ENCODE results near the gene PCSK2. TPM values are rescaled to one million over a fixed set of nuclear protein-coding genes. Genes with fewer than 3 reads are reported as not detected.

PCSK2 gene
- total RNA-seq, 1 donor from 2014 or later, result 28.7 TPM

DNA sequence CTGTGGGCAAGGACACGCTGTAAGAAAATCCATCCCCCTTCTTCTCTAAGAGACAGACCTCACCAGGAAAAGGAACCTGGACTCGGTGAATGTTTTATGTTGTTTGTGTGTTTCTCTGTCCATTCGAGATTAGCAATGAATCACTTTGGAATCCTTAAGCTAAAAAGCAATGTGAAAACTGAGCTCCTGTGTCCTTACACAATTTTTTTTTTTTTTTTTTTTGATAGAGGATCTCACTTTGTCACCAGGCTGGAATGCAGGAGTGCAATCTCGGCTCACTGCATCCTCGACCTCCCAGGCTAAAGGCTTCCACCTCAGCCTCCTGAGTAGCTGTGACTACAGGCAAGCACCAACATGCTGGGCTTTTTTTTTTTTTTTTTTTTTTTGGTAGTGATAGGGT, 272.2 kb downstream of the PCSK2 start:
- Mint-ChIP-seq H3K4me3 (ENCODE audit: unreplicated experiment) (no peak overlapping the region), H3K9me3 (ENCODE audit: unreplicated experiment) (peaks cover 2% of the 10 kb centered on the region), H3K36me3 (ENCODE audit: unreplicated experiment) (peaks cover 5% of the 10 kb centered on the region), H3K27me3 (ENCODE audit: unreplicated experiment) (peaks cover 2% of the 10 kb centered on the region), H3K27ac (ENCODE audit: unreplicated experiment) (no peak overlapping the region), H3K4me1 (ENCODE audit: low read depth, unreplicated experiment) (peaks cover 2% of the 10 kb centered on the region)
- DNase-seq, result no peak
- TF ChIP-seq CTCF (IDR thresholded peaks at IDR 0.05; ENCODE audit: partially characterized antibody, unreplicated experiment), result no peak

DNA sequence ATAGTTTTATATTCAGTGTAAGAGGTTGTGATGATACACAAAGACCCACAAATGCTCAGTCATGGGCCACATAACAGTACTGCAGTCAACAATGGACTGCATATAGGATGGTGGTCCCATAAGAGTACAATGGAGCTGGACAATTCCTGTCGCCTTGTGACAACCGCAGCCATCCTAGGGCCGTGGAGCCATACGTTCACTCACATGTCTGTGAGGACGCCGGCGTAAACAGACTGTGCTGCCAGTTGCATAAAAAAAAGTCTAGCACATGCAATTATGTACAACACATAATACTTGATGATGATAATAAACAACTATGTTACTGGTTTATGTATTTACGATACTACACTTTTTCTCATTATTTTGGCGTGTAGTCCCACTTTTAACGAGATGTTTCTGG, 273.4 kb downstream of the PCSK2 start:
- Mint-ChIP-seq H3K4me1 (ENCODE audit: low read depth, unreplicated experiment) (peaks cover 2% of the 10 kb centered on the region), H3K36me3 (ENCODE audit: unreplicated experiment) (no peaks in the 10 kb centered on the region), H3K27ac (ENCODE audit: unreplicated experiment) (no peak overlapping the region), H3K4me3 (ENCODE audit: unreplicated experiment) (no peak overlapping the region), H3K27me3 (ENCODE audit: unreplicated experiment) (peaks cover 2% of the 10 kb centered on the region), H3K9me3 (ENCODE audit: unreplicated experiment) (peaks cover 2% of the 10 kb centered on the region)
- no peak for DNase-seq
- no peak for TF ChIP-seq CTCF (IDR thresholded peaks at IDR 0.05; ENCODE audit: partially characterized antibody, unreplicated experiment)

DNA sequence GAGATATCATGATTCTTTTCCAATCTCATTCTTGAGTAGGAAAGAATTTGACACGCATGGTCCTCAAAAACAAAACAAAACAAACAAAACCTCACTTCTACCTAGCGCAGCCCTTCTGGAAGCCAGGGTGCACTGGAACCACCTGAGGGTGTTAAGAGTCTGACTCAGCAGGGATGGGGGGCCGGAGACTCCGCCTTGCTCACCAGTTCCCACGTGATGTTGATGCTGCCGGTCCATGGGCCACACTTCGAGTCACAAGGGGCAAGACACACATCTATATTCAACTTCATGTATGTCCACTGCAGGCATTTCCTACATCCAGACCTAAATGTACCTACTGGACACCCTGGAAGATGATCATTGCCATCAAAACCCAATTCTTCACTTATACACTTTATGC, 274.0 kb downstream of the PCSK2 start:
- Mint-ChIP-seq H3K27ac (ENCODE audit: unreplicated experiment) (no peak overlapping the region), H3K4me3 (ENCODE audit: unreplicated experiment) (no peak overlapping the region), H3K4me1 (ENCODE audit: low read depth, unreplicated experiment) (peaks cover 2% of the 10 kb centered on the region), H3K27me3 (ENCODE audit: unreplicated experiment) (peaks cover 4% of the 10 kb centered on the region), H3K9me3 (ENCODE audit: unreplicated experiment) (peaks cover 2% of the 10 kb centered on the region), H3K36me3 (ENCODE audit: unreplicated experiment) (no peaks in the 10 kb centered on the region)
- DNase-seq, result no peak
- TF ChIP-seq CTCF (IDR thresholded peaks at IDR 0.05; ENCODE audit: partially characterized antibody, unreplicated experiment), result no peak

DNA sequence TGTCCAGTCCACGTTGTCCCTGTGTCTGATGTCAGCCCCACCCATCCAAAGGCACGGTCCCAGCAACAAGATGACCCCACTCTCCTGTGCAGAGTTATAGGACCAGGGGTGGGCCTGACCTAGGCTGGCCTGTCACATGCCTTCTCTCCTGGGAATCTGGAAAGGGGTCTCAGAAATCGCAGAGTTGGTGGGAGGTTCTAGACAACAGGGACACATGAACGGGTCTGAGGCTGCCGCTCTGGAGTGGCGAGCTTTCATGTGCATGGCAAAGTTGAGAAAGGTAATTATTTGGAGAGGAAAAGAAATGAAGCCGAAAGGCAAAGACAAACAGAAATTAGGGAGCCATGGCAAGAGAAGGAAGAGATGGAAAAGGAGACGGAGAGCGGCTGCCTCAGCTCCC, 274.9 kb downstream of the PCSK2 start:
- Mint-ChIP-seq H3K27me3 (ENCODE audit: unreplicated experiment) (peaks cover 4% of the 10 kb centered on the region), H3K4me3 (ENCODE audit: unreplicated experiment) (no peak overlapping the region), H3K27ac (ENCODE audit: unreplicated experiment) (no peak overlapping the region), H3K36me3 (ENCODE audit: unreplicated experiment) (no peaks in the 10 kb centered on the region), H3K9me3 (ENCODE audit: unreplicated experiment) (peaks cover 2% of the 10 kb centered on the region), H3K4me1 (ENCODE audit: low read depth, unreplicated experiment) (peaks cover 2% of the 10 kb centered on the region)
- DNase-seq, result no peak
- no peak for TF ChIP-seq CTCF (IDR thresholded peaks at IDR 0.05; ENCODE audit: partially characterized antibody, unreplicated experiment)

DNA sequence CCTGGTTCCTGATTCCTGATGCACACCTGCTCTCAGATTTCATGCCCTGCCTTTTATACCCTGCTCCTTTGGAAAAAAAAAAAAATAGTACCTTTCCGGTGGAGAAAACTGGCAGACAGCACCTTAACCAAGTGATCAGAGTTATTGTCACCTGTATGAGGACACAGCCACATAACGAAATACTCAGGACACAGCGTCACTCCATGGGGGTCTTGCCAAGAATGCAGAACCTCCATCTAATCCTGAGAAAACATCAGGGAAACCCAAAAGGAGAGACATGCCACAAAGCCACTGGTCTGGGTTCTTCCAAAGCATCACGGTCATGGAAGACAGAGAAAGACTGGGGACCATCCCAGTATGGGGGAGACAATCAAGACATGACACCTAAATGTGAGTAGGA, 275.3 kb downstream of the PCSK2 start:
- Mint-ChIP-seq H3K27ac (ENCODE audit: unreplicated experiment) (no peak overlapping the region), H3K27me3 (ENCODE audit: unreplicated experiment) (peaks cover 4% of the 10 kb centered on the region), H3K4me1 (ENCODE audit: low read depth, unreplicated experiment) (peaks cover 2% of the 10 kb centered on the region), H3K4me3 (ENCODE audit: unreplicated experiment) (no peak overlapping the region), H3K36me3 (ENCODE audit: unreplicated experiment) (no peaks in the 10 kb centered on the region), H3K9me3 (ENCODE audit: unreplicated experiment) (peaks cover 2% of the 10 kb centered on the region)
- no peak for TF ChIP-seq CTCF (IDR thresholded peaks at IDR 0.05; ENCODE audit: partially characterized antibody, unreplicated experiment)
- no peak for DNase-seq

Measured in glutamatergic neuron (in vitro differentiated cells).